GM12874 (cell line): ENCODE results near the gene DGUOK.

Source experiments
- TF ChIP-seq, protein P1 (sequence below): IDR thresholded peaks from 2 replicates; pipeline ENCODE4 v1.5.1; 2011; ENCODE audit warnings: low read depth, mild to moderate bottlenecking, control low read depth, low read length, moderate library complexity; ENCODE audit not compliant: insufficient read depth

DGUOK gene

DNA sequence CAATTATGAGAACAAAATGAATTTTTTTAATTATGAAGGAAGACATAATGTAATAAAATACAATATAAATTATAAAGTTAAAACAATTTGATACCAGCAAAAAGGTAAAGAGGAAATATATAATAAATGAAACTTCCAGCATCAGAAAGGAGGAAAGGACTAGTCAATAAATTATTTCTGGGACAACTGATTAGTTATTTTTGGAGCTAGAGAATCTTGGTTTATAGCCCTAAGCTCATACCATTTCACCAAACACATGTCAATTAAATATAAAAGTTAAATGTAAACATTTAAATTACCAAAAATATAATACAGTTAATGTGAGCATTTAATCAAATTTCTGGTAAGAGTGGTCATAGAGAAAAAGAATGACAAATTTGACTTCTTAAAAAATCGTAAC lies 21.7 kb upstream of the DGUOK start:
- TF ChIP-seq, protein P1, sequence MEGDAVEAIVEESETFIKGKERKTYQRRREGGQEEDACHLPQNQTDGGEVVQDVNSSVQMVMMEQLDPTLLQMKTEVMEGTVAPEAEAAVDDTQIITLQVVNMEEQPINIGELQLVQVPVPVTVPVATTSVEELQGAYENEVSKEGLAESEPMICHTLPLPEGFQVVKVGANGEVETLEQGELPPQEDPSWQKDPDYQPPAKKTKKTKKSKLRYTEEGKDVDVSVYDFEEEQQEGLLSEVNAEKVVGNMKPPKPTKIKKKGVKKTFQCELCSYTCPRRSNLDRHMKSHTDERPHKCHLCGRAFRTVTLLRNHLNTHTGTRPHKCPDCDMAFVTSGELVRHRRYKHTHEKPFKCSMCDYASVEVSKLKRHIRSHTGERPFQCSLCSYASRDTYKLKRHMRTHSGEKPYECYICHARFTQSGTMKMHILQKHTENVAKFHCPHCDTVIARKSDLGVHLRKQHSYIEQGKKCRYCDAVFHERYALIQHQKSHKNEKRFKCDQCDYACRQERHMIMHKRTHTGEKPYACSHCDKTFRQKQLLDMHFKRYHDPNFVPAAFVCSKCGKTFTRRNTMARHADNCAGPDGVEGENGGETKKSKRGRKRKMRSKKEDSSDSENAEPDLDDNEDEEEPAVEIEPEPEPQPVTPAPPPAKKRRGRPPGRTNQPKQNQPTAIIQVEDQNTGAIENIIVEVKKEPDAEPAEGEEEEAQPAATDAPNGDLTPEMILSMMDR = no peak

DNA sequence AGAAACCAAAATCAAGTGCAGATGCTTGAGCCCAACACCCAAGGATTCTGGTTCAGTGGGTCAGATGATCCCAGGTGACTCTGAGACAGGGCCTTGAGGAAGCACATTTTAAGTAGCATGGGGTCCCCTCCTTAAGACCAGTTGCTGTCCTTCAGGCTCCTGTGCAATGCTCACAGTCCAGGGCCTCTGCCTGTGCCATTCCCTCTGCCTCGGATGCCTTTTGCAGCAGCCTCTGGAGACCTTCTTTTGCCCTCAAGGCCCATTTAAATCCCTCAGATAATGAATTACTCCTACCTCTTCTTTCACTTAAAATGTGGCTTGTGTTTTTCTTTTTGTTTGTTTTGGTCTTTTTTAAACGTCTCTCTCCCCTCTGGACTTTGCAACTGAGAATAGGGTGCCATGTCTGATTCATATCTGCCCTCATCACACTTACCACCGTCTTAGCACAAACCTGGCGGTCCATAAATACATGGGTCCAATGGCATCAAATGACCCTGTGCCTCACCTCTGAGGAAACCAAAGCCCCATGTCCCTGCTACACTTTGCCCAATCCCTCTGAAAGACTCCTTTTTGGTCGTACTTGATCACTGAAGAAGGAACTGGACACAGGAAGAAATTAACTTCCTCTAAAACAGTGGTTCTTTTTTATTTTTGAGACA lies 19.7 kb upstream of the DGUOK start:
- TF ChIP-seq, protein P1 = no peak

DNA sequence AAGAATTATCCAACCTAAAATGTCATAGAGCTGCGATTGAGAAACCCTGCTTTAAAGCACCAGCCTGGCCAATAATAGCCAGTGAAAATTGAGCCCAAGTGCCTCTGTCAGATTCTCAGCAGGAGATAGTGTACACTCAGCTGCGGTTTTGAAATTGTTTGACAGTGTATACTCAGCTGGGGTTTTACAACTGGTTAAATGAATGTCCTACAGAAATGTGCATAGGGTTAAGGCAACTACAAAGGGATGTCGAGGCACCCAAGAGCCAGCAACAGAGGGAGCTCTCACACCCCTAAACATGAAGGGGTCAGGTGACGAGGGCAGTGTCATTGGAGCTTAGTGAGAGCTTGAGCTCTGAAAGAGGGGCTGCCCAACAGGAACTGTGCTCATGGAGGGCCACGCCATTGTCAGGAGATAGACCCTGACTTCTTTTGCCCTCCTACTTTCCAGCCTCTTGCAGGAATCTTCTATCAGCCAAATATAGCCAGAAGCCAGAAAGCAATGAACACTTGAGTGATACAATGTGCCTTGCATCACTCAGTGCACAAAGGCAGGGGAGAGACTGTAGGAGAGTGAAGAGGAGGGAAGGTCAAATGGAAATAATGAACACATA lies 18.7 kb upstream of the DGUOK start:
- TF ChIP-seq, protein P1 = peak; percentile 58

DNA sequence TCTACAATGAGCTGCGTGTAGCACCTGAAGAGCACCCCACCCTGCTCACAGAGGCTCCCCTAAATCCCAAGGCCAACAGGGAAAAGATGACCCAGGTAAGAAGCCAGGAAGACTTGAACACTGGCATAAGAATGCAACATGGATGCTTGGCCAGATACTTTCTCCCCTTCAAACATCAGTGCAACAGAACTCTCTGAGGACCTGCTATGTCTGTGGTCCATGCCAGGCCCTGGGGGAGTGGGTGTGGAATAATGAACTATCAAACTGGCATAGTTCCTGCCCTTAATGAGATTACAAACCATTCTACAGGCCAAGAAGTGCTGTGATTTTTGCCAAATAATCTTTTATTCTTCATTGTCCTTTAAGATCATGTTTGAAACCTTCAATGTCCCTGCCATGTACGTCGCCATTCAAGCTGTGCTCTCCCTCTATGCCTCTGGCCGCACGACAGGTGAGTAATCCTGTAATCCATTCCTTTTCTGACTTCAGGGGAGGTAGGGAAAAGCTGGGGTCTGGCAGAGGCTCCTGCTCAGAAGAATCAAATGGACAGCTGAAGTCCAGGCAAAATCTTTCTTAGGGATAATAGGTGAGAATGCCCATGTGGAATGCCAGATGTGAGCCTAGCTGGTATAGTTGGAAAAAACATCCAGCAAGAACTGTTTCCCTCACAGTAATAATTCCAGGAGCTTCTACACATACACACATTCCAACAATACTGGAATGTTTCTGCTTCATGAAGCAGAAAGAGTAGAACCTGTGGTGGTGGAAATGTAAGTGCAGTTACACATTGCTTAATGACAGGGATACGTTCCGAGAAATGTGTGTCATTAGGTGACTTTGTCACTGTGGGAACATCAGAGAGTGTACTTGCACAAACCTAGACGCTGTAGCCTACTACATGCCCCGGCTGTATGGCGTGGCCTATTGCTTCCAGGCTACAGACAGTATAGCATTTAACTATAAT lies 17.7 kb upstream of the DGUOK start:
- TF ChIP-seq, protein P1 = no peak

DNA sequence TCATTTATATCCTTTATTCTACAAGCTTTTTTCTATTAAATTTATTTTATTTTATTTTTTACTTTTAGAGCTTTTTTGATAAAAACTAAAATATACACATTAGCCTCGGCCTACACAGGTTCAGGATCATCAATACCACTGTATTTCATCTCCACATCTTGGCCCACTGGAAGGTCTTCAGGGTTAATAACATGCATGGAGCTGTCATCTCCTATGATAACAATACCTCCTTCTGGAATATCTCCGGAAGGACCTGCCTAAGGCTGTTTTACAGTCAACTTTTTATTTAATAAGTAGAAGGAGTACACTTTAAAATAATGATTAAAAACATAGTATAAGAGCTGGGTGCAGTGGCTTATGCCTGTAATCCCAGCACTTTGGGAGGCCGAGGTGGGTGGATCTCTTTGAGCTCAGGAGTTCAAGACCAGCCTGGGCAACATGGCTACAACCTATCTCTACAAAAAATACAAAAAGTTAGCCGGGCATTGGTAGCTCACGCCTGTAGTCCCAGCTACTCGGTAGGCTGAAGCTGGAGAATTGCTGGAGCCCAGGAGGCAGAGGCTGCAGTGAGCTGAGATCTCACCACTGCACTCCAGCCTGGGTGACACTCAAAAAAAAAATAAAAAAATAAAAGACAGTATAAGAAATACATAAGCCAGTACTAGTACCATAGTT lies 15.7 kb upstream of the DGUOK start:
- TF ChIP-seq, protein P1 = no peak

DNA sequence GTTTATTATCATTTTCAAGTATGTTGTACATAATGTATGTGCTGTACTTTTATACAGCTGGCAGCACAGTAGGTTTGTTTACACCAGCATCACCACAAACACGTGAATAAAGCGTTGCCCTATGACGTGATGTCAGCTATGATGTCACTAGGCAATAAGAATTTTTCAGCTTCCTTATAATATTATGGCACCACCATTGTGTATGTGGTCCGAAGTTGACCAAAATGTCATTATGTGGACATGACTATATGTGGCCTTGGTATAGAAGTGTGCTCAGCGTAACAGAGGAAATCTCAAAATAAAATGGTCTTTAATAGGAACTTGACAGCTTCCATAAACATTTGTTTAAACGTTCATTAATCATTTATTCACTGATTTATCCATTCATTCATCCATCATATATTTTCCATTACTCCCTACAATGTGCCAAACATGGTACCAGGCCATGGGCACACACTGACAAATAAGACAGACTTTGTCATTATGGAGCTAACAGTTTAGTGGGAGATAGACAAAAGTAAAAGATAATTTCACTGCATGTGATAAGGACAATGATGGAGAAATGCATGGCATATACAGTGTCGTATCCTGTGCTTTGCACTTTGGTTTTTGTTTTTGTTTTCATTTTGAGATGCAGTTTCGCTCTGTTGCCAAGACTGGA lies 15.0 kb upstream of the DGUOK start:
- TF ChIP-seq, protein P1 = no peak
